GM12878 (cell line): ENCODE measurements around the gene FOXK2. TPM values are rescaled to one million over a fixed set of nuclear protein-coding genes. Genes with fewer than 3 reads are reported as not detected.

Experiments used
- ATAC-seq: fragments of 200-7000 bp; cut with Tn5 transposase; 3 replicates; pipeline ENCODE4 v1.9.1; 2020; ENCODE audit warnings: mild to moderate bottlenecking, moderate library complexity
- BruUV-seq: library from RNA; stranded (reverse); fragments of 400-500 nt; replicated peaks from 2 replicates; lab custom pipeline; 2021; lab: Mats Ljungman, UMichigan
- CTCF ChIA-PET: fragments of 300-600 bp; sonication (Branson Sonifier 250); formaldehyde crosslinking; extraction: SDS; loops from one replicate; lab custom pipeline; 2021; ENCODE audit warnings: inconsistent platforms; lab: Yijun Ruan, JAX
- POLR2A ChIA-PET: fragments of 350-600 bp; formaldehyde crosslinking; extraction: SDS; loops from one replicate; lab custom pipeline; 2021; ENCODE audit warnings: inconsistent platforms; lab: Charles Lee
- RAD21 ChIA-PET: fragments of 300-600 bp; sonication (Branson Sonifier 250); formaldehyde crosslinking; loops from one replicate; lab custom pipeline; 2023; ENCODE audit warnings: antibody characterized with exemption; ENCODE audit not compliant: unreplicated experiment; lab: Charles Lee
- SMC1A ChIA-PET: fragments of 300-600 bp; sonication (Branson Sonifier 250); formaldehyde crosslinking; loops from one replicate; lab custom pipeline; 2023; ENCODE audit not compliant: unreplicated experiment, uncharacterized antibody; lab: Charles Lee
- DNase-seq: peaks from one replicate; pipeline ENCODE4 v3.0.0-alpha.2; 2011; ENCODE audit warnings: low read depth, low spot score
- FAIRE-seq: peaks from 3 replicates; lab custom pipeline; 2011; peaks lifted over from hg19 to GRCh38; lab: Jason Lieb, UNC
- H2AFZ ChIP-seq: 2 replicates; pipeline ENCODE4 v1.6.0; 2011; ENCODE audit warnings: low read depth, low read length, control low read depth; ENCODE audit not compliant: control insufficient read depth
- H3K27ac ChIP-seq: 2 replicates; pipeline ENCODE4 v1.5.1; 2011; ENCODE audit warnings: control low read depth; ENCODE audit not compliant: control insufficient read depth, insufficient read depth
- H3K27me3 ChIP-seq, 2 experiments: replicated peaks in 1 of 2; 2 replicates each; pipeline versions ENCODE4 v1.6.0 to v1.6.1; 2011; ENCODE audit warnings: low read length in 1 of 2; ENCODE audit not compliant: control insufficient read depth in 2 of 2, insufficient read depth in 2 of 2
- H3K36me3 ChIP-seq, 2 experiments: 2 replicates each; pipeline ENCODE4 v1.5.1; 2011; ENCODE audit warnings: low read length in 1 of 2; ENCODE audit not compliant: control insufficient read depth in 2 of 2, insufficient read depth in 2 of 2
- H3K4me1 ChIP-seq: 2 replicates; pipeline ENCODE4 v1.6.1; 2011; ENCODE audit warnings: mild to moderate bottlenecking, low read length, moderate library complexity, mixed read lengths; ENCODE audit not compliant: control insufficient read depth, insufficient read depth
- H3K4me2 ChIP-seq: 2 replicates; pipeline ENCODE4 v1.6.0; 2011; ENCODE audit warnings: control low read depth; ENCODE audit not compliant: control insufficient read depth, insufficient read depth
- H3K4me3 ChIP-seq: fragments of 200-600 bp; sonication (generic); 2 replicates; pipeline ENCODE4 v1.5.1; 2016
- H3K79me2 ChIP-seq: 2 replicates; pipeline ENCODE4 v1.6.0; 2011; ENCODE audit warnings: low read length; ENCODE audit not compliant: control insufficient read depth, insufficient read depth
- H3K9ac ChIP-seq: 2 replicates; pipeline ENCODE4 v1.8.0; 2011; ENCODE audit warnings: low read length, control low read depth, mixed read lengths; ENCODE audit not compliant: control insufficient read depth, insufficient read depth
- H3K9me3 ChIP-seq: replicated peaks from 3 replicates; pipeline ENCODE4 v1.5.1; 2011; ENCODE audit warnings: mild to moderate bottlenecking, low read length; ENCODE audit not compliant: control insufficient read depth, insufficient read depth
- H4K20me1 ChIP-seq: 2 replicates; pipeline ENCODE4 v1.6.0; 2011; ENCODE audit not compliant: control insufficient read depth, insufficient read depth
- BCLAF1 ChIP-seq: fragments of 450-650 bp; IDR thresholded peaks from 2 replicates; pipeline ENCODE4 v1.6.1; 2017; ENCODE audit warnings: antibody characterized with exemption, mild to moderate bottlenecking, moderate library complexity
- CEBPZ ChIP-seq: fragments of 150-350 bp; IDR thresholded peaks from 2 replicates; pipeline ENCODE4 v1.6.1; 2016; ENCODE audit warnings: low read depth, low read length
- EGR1 ChIP-seq, 2 experiments: IDR thresholded peaks; 1 replicate in 1 of 2; 2 replicates in 1 of 2; pipeline ENCODE4 v1.6.1; 2011 to 2012; ENCODE audit warnings: low read depth in 2 of 2, low read length in 2 of 2, borderline replicate concordance in 1 of 2, mild to moderate bottlenecking in 1 of 2, moderate library complexity in 1 of 2
- IKZF2 ChIP-seq, 2 experiments: fragments of 450-650 bp; IDR thresholded peaks; 2 replicates each; pipeline ENCODE4 v1.6.1; 2017; ENCODE audit warnings: mild to moderate bottlenecking in 2 of 2, moderate library complexity in 2 of 2
- JUND ChIP-seq: IDR thresholded peaks from 2 replicates; pipeline ENCODE4 v1.6.1; 2012; ENCODE audit warnings: low read depth, mild to moderate bottlenecking, low read length, improper control_type of control experiment, moderate library complexity
- MEF2A ChIP-seq: IDR thresholded peaks from 2 replicates; pipeline ENCODE4 v1.6.1; 2011; ENCODE audit warnings: low read depth, mild to moderate bottlenecking, low read length, moderate library complexity; ENCODE audit not compliant: insufficient read depth
- POLR2AphosphoS5 ChIP-seq: IDR thresholded peaks from 2 replicates; pipeline ENCODE4 v1.6.1; 2011; ENCODE audit warnings: mild to moderate bottlenecking, low read length, inconsistent platforms
- SIN3A ChIP-seq: IDR thresholded peaks from 2 replicates; pipeline ENCODE4 v1.6.1; 2012; ENCODE audit warnings: low read depth, low read length, improper control_type of control experiment
- ZNF274 ChIP-seq: IDR thresholded peaks from one replicate; pipeline ENCODE4 v1.8.0; 2011; ENCODE audit not compliant: insufficient read length, insufficient read depth
- WGBS: methylation state at CpG from one replicate; pipeline ENCODE4 v1.1.6; 2016; ENCODE audit warnings: low lambda C conversion rate; ENCODE audit not compliant: insufficient replicate concordance, insufficient coverage; ENCODE audit errors: missing lambda C conversion rate; 5-methylcytosine and 5-hydroxymethylcytosine counted together
- in situ Hi-C: fragments of 300-500 bp; cut with MboI; formaldehyde crosslinking; loops from 9 replicates; pipeline ENCODE4 v1.14.3; 2018; ENCODE audit warnings: mixed read lengths
- intact Hi-C: fragments of 100-400 bp; cut with micrococcal nuclease; formaldehyde crosslinking; loops from one replicate; pipeline ENCODE4 v1.14.2; 2022; ENCODE audit not compliant: unreplicated experiment
- polyA plus RNA-seq, 11 experiments: library from polyadenylated mRNA; depleted of rRNA in 4 of 11; unstranded in 6 of 11; stranded (reverse) in 5 of 11; fragments of >200 nt; fragmentation: Nextera tagmentation in 4 of 11; fragmentation: Illumina TruSeq in 1 of 11; extraction: Ambion mirVana in 4 of 11; extraction: Trizol in 1 of 11; gene quantifications; 1 replicate in 1 of 11; 2 replicates in 10 of 11; pipeline versions ENCODE4 v1.2.1 to v1.2.3, GENCODE V29; 2011 to 2016; ENCODE audit warnings: inconsistent platforms in 2 of 11, missing spikeins in 2 of 11, low read depth in 1 of 11
- total RNA-seq, 4 experiments: library from RNA; depleted of rRNA in 3 of 4; stranded (reverse); fragments of >200 nt in 3 of 4; fragmentation: Illumina TruSeq in 1 of 4; extraction: Trizol in 1 of 4; gene quantifications; 2 replicates each; pipeline versions ENCODE4 v1.2.1 to v1.2.3, GENCODE V29; 2013 to 2021

Gene FOXK2
- total and polyA plus RNA-seq, 10 of the 15 experiments (the other 5 are each of a cell fraction or from before 2014, with no cell fraction given) = 2.4 to 56.8 (median 34.4) TPM

DNA sequence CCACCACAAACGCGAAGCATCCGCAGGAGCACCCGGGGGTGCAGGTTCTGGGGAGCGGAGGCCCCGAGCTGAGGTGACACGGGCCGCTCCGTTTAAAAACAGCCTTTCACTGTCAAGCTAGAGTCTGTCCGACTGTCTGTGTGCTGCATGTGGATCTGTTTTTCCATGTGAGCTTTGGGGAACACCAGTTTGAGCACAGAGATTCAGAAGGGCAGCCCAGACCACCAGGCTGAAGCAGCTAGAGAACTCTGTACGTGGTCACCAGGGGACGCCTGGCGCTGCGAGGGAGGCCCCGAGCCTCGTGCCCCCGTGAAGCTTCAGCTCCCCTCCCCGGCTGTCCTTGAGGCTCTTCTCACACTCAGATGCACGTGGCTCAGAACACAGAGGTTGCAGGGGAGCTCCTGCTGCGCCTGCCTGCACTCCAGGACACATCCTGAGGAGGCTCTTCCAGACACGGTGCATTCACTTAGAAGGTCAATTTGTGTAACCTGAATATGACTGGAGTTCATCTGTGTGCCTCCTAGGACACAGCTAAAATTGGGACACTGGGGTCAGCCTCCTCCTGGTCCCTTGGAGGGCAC, 15.7 kb upstream of the FOXK2 start:
- ChIA-PET SMC1A (interaction anchor here (0.6 to 1.5 kb wide), 5 partner anchors 8 to 41 kb away, joined by 3 to 6 read pairs (median 3); no protein-coding TSS in a partner anchor), CTCF (interaction anchor here (5.6 kb wide), 1 partner anchor 9 kb away, joined by 26 read pairs; no protein-coding TSS in a partner anchor), POLR2A (interaction anchor here (0.8 to 2.5 kb wide), 2 partner anchors 8 to 16 kb away, joined by 4 to 7 read pairs; partner anchors contain the start of gene FOXK2), RAD21 (interaction anchor here (1.5 kb wide), 1 partner anchor 8 kb away, joined by 4 read pairs; no protein-coding TSS in a partner anchor)
- 73% methylated on average over 20 of the region's 21 CpGs for WGBS
- H2AFZ ChIP-seq = no peak overlapping the region
- ATAC-seq = no peak
- H4K20me1 ChIP-seq = no peaks in the 10 kb centered on the region
- H3K4me1 ChIP-seq = peaks cover 15% of the 10 kb centered on the region
- H3K9me3 ChIP-seq = no peaks in the 10 kb centered on the region; the same call in 2 of the 3 replicates
- in situ Hi-C loops = no loop called here
- H3K4me2 ChIP-seq = no peak overlapping the region
- no peak for TF ChIP-seq ZNF274
- no peak for TF ChIP-seq SIN3A
- TF ChIP-seq POLR2AphosphoS5 = no peak
- no peak for TF ChIP-seq CEBPZ
- no peak for TF ChIP-seq MEF2A
- no peak for TF ChIP-seq JUND
- TF ChIP-seq IKZF2 (IDR thresholded peaks at IDR 0.05) = no peak
- no peak for TF ChIP-seq EGR1 (IDR thresholded peaks at IDR 0.05; ENCODE audit: borderline replicate concordance in 1 of 2, low read depth in 2 of 2, low read length in 2 of 2)
- TF ChIP-seq BCLAF1 = no peak
- no TSS peak for BruUV-seq
- H3K27me3 ChIP-seq = no peaks in the 10 kb centered on the region
- FAIRE-seq = no peak
- intact Hi-C loops = no loop called here
- no peak overlapping the region for H3K4me3 ChIP-seq
- no peaks in the 10 kb centered on the region for H3K79me2 ChIP-seq
- H3K36me3 ChIP-seq = no peaks in the 10 kb centered on the region
- no peak overlapping the region for H3K9ac ChIP-seq
- H3K27ac ChIP-seq = no peak overlapping the region
- DNase-seq = no peak
